GM18517 (cell line): ENCODE measurements around the gene MYO1C.
"Not testable (repeated sequence)": the region's sequence is repeated elsewhere in the genome, so short reads cannot be mapped to it uniquely, and the experiment has no call there.

ENCODE experiments used
- ATAC-seq: cut with Tn5 transposase; IDR thresholded peaks from one replicate; pipeline ENCODE4 v1.9.1; 2021; ENCODE audit warnings: mild to moderate bottlenecking, moderate library complexity; ENCODE audit not compliant: unreplicated experiment

Gene MYO1C

DNA sequence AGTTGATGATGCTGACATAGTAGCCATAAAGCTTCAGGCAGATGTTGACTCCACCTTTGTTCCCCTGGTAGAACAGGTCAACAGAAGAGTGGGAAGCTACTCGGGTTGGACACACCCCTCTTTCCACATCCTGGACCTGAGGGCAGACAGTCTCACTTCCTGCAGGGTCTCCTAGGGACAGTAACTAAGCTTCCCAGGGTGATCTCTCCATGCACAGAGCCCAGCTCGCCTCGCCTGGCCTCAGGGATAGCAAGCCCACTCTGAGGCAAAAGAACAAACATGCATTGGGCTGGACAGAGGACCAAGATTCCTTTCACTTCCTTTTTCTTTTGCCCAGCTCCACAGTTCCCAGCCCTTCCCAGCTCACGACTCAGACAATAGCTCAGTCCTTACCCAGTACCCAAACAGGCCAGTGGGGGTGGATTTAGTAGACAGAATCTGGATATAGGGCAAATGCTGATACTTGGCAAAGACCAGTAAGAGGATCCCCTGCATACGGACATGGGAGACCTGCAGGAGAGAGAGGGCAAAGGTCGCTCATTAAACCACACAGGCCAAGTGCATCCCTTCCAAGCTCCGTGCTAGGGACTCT lies 16.9 kb upstream of the MYO1C start:
- no peak for ATAC-seq

GRCh38 chr17:1508709-1509108 lies 16.2 kb upstream of the MYO1C start:
- ATAC-seq = not testable (repeated sequence)

- no peak for ATAC-seq
These were observed 14.3 kb upstream of the MYO1C start for GRCh38 chr17:1506649-1507267.

- no peak for ATAC-seq
These were observed 13.1 kb upstream of the MYO1C start for GRCh38 chr17:1505586-1505985.

DNA sequence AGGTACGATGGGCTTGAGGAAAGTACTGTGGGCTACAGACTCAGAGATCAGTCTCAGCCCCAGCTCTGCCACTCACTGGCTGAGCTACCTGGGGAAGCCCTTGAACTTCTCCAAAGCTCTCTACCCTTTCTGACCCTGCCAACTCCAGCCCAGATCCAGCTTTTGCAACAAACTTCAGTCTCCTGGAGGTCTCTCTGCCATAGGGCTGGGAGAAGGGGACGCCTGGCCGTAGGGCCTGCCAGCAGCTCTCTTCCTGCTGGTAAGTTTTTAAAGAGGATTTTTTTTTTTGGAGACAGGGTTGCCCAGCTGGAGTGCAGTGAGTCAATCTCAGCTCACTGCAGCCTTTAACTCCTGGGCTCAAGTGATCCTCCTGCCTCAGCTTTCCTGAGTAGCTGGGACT lies 12.4 kb upstream of the MYO1C start:
- ATAC-seq = no peak

DNA sequence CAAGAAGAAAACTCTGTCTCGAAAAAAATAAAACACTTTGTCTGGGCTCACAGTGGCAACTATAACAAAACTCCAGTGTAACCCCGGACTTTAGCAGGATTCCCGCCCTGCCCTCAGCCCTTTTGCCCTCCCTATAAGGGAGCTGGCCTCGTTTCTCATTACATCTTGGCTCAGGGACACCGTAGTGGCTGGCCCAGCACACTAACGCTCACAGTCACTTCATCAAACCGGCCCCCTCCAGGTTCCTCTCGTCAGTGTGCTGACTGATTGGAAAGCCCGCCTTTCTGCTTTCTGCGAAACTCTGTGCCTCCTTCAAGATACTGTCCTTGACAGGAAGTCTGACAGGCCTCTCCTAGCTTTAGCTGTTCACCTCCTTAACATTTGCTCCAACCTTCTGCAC lies 11.2 kb upstream of the MYO1C start:
- no peak for ATAC-seq

GRCh38 chr17:1498869-1499268 lies 6.4 kb upstream of the MYO1C start:
- ATAC-seq = no peak

GRCh38 chr17:1498233-1498632 lies 5.7 kb upstream of the MYO1C start:
- ATAC-seq = no peak

DNA sequence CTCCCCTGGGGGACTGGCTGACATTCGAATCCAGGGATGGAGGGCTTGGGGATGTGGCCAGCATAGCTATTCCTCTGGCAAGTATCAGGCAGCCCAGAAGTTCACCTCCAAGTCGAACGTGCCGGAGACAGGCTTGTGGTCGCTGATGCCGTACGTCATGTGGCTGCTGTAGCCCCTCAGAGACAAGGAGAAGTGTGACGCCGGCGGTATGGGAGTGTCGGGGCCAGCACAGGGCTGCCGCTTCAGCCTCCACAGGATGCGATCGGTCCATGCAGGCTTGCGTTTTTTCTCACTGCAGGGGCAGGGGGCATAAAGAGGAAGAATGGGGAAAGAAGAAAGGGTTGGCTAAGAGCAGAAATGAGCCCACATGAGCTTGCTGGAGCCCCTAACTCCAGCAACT lies 5.3 kb upstream of the MYO1C start:
- ATAC-seq = no peak

DNA sequence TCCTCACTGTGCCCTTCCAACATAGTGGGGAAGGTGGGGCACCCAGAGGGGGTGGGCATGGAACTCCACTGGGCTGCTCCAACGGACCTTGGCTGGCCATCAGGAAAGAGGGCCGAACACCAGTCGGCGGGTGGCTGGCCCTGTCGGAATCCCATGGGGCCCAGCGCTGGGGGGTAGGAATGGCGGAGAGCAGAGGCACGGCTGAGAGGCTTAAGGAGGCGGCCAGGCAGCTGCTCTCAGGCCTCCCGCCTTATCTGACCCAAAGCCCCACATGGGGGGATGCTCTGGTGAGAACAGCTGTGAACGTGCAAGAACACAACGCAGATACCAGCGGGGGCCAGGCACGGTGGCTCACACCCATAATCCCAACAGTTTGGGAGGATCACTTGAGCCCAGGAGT lies 4.4 kb upstream of the MYO1C start:
- ATAC-seq = no peak

DNA sequence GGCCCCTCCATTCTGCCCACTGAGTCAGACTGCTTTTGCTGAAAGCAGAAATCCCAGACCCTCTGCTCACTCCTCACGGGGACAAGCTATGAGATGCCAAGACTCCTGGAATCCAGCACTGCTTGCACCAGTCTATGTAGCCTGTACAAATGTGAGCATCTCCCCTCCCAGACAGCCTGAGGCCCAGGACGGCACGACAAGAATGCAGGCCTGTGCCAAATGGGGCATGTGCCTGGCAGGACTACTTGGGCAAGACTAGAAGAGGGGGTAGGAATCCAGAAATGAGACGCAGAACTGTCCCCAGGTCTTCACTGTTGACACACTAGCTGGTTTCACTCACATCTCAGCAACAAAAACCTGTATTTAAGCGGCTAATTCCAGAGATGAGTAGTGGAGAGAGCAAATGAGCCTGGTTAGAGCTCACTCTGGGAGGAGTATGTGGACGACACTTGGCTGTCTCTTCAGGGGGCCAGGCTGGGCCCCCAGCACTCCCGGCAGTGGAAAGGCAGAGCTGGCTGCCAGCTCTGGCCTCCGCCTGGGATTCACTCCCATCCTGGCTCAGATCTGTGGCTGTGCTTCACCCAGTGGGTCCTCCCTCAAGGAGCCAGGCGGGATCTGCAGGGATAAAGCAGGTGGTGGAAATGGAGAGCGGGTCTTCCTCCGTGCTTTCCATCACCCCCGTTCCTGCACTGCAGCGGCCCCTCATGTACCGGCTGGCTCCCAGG lies 2.9 kb upstream of the MYO1C start:
- no peak for ATAC-seq

- no peak for ATAC-seq
These were observed 2.3 kb upstream of the MYO1C start for GRCh38 chr17:1494736-1495253.

DNA sequence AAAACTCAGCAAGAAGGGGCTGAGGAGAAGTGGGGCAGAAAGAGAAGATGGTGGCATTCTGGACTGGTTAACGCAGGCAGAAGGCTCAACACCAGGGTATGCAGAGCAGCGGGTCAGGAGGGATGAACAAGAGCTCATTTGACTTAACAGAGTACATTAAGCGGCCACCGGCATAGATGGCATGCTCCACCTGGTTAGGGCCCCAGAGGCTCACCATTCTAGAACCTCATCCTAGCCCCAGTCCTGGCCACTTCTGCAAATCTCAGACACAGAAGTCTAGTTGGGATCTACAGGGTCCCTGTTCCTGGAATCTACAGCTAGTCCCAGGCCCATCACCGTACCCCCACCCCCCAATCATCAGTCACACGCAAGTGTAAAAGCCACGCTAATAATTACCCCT lies 1.7 kb upstream of the MYO1C start:
- ATAC-seq = no peak

- no peak for ATAC-seq
These were observed 950 bp upstream of the MYO1C start for GRCh38 chr17:1493291-1493980.

DNA sequence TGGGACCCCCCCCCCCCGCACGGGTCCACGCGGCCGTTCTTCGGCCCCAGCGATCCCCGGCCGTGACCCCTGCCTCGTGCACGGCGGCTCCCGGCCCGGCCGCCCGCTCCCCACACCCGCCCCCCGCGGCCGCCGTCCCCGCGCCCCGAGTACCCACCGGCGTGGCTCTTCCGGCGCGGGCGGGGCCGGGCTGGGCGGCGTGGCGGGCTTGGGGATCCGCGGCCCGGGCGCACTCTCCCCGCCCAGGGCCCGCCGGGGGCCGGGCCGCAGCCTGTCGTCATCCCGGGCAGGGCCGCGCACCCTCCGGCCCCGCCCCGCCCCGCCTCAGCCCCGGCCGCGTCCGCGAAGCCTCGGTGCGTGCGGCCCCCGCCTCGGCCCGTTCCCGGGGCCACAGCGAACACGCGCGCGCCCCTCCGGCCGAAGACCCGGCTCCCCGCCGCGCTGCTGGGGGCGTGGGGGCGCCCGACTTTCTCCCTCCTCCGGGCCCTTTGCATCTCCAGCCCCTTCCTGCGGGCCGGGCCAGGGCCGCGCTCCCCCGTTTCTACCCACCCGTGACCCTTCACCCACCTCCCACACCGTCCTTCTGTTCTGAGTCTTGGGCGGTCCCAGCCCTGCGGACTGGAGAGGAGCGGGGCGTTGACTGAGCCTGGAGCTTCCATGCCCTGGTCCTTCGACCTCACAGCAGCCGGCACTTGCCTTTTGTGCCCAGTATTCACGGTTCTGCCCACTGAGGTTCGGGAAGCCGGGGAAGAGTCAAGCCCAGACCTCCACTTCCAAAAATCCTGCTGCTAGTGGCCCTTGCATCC lies 840 bp downstream of the MYO1C start:
- ATAC-seq = no peak

GRCh38 chr17:1490643-1491442 lies 1.6 kb downstream of the MYO1C start:
- peak; percentile 45 for ATAC-seq

DNA sequence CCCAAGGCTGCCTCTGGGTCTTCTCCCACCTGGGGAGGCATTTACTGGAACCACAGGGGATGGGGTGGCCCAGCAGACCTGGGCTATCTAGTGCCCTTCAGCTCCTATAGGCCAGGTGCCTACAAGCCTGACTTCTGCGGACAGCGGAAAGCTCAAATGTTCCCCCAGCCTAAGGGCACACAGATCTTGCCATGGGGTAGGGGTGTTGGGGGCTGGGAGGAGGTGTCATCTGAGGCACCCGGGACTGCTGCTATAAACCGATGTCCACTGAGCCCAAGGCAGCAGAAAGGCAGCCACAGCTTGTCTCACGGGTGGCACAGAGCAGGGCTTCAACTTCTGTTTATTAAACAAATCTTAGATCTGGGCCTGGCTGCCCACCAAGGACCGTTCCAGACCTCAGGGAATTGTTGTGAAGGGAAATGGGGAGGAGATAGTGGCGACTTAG lies 3.6 kb downstream of the MYO1C start:
- ATAC-seq = no peak

DNA sequence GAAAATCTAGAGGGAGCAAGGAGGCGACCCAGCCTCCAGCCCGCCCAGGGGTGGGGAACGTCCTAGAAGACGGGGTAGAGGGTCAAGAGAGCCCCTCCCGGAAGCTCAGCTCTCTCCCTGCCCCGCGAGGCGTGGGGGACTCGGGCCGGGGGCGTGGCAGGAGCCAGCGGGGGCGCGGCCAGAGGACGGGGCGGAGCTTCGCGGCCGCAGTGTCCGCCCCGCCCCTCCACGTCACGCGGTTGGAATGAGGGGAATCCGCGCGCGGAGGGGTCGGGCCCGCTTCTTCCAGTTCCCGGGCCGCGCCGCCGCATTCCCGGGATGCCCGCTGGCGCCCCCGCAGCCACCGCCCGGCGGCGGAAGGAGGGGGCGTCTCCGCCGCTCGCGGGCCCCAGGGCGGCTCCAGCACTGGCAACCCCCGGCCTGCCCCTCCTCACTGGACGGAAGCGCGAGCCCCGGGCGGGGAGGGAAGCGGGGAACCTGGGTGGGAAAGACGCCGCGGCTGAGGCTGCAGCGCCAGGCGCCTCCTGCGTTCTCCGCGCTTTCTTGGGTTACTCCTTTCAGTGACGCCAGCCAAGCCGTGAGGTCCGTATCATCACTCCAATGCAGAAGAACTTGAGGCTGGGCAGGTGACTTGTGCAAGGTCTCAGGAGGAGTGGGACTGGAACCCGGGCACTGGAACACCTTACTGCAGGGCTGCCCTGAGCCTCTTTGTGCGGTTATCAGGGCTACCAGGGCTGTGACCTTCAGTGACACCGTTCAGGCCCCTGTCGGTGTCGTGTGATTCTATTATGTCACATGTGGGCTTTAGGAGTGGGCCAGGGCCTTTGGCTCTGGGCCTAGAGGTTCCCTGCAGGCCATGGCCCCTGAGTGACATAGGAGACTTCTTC lies 4.3 kb downstream of the MYO1C start:
- ATAC-seq = no peak
